WTC11 (cell line): ENCODE measurements around the gene GYS1. TPM values are rescaled to one million over a fixed set of nuclear protein-coding genes. Genes with fewer than 3 reads are reported as not detected.
"Not testable (repeated sequence)": the region's sequence is repeated elsewhere in the genome, so short reads cannot be mapped to it uniquely, and the experiment has no call there.

Source experiments
- ATAC-seq: fragments of 200-7000 bp; cut with Tn5 transposase; 2 replicates; pipeline ENCODE4 v1.10.0; 2021; ENCODE audit warnings: mild to moderate bottlenecking, moderate library complexity
- CTCF ChIA-PET: fragments of 300-600 bp; sonication (Branson Sonifier 250); formaldehyde crosslinking; loops from one replicate; lab custom pipeline; 2021; ENCODE audit warnings: antibody characterized with exemption; lab: Charles Lee
- POLR2A ChIA-PET: fragments of 350-600 bp; sonication (Branson Sonifier 250); formaldehyde crosslinking; loops from one replicate; lab custom pipeline; 2021; ENCODE audit warnings: antibody characterized with exemption; lab: Charles Lee
- DNase-seq: peaks from one replicate; pipeline ENCODE4 v3.0.0; 2021; ENCODE audit warnings: low spot score
- H3K27ac Mint-ChIP-seq: 2 replicates; pipeline ENCODE4 v1.8.0; 2021; ENCODE audit warnings: mixed read lengths
- H3K27me3 Mint-ChIP-seq: 2 replicates; pipeline ENCODE4 v1.8.0; 2021; ENCODE audit warnings: low read depth, mild to moderate bottlenecking, moderate library complexity, mixed read lengths
- H3K36me3 Mint-ChIP-seq: 2 replicates; pipeline ENCODE4 v1.8.0; 2021; ENCODE audit warnings: mixed read lengths
- H3K4me1 Mint-ChIP-seq: 2 replicates; pipeline ENCODE4 v1.8.0; 2022; ENCODE audit warnings: mixed read lengths
- H3K4me3 Mint-ChIP-seq: 2 replicates; pipeline ENCODE4 v1.8.0; 2021; ENCODE audit warnings: mild to moderate bottlenecking, moderate library complexity, mixed read lengths
- H3K9me3 Mint-ChIP-seq: 2 replicates; pipeline ENCODE4 v1.8.0; 2021; ENCODE audit warnings: mixed read lengths
- ARID4B ChIP-seq: sonication (generic); formaldehyde crosslinking; IDR thresholded peaks from 2 replicates; pipeline ENCODE4 v1.8.0; 2023; ENCODE audit warnings: missing genetic modification reagents, mild to moderate bottlenecking, borderline replicate concordance
- ATF1 ChIP-seq: sonication (generic); formaldehyde crosslinking; IDR thresholded peaks from 2 replicates; pipeline ENCODE4 v1.8.1; 2023; ENCODE audit warnings: mild to moderate bottlenecking, moderate library complexity, missing genetic modification reagents
- CREM ChIP-seq: sonication (generic); formaldehyde crosslinking; IDR thresholded peaks from 2 replicates; pipeline ENCODE4 v1.8.1; 2022; ENCODE audit warnings: mild to moderate bottlenecking, missing genetic modification reagents, moderate library complexity
- E2F1 ChIP-seq: sonication (generic); formaldehyde crosslinking; IDR thresholded peaks from 2 replicates; pipeline ENCODE4 v1.8.0; 2022; ENCODE audit warnings: mild to moderate bottlenecking, missing genetic modification reagents
- GTF2I ChIP-seq: fragments of 250-450 bp; sonication (Bioruptor Pico); conservative IDR thresholded peaks from 2 replicates; pipeline ENCODE4 v1.4.0; 2021; ENCODE audit warnings: mild to moderate bottlenecking
- HMGXB4 ChIP-seq: sonication (generic); formaldehyde crosslinking; IDR thresholded peaks from 2 replicates; pipeline ENCODE4 v1.8.1; 2023; ENCODE audit warnings: mild to moderate bottlenecking, moderate library complexity, missing genetic modification reagents
- JAZF1 ChIP-seq: fragments of 250-450 bp; sonication (Bioruptor Pico); IDR thresholded peaks from 2 replicates; pipeline ENCODE4 v1.9.0; 2021; ENCODE audit warnings: moderate library complexity, mild to moderate bottlenecking, inconsistent platforms
- MAX ChIP-seq: sonication (generic); formaldehyde crosslinking; IDR thresholded peaks from 2 replicates; pipeline ENCODE4 v1.8.0; 2022; ENCODE audit warnings: mild to moderate bottlenecking, missing genetic modification reagents
- MLX ChIP-seq: sonication (generic); formaldehyde crosslinking; IDR thresholded peaks from 2 replicates; pipeline ENCODE4 v1.8.1; 2023; ENCODE audit warnings: mild to moderate bottlenecking, missing genetic modification reagents, moderate library complexity
- MXD4 ChIP-seq: fragments of 250-450 bp; sonication (Bioruptor Pico); IDR thresholded peaks from 2 replicates; pipeline ENCODE4 v1.8.0; 2021; ENCODE audit warnings: mild to moderate bottlenecking, moderate library complexity, borderline replicate concordance
- NFE2L1 ChIP-seq: sonication (generic); formaldehyde crosslinking; IDR thresholded peaks from 2 replicates; pipeline ENCODE4 v1.8.1; 2023; ENCODE audit warnings: missing genetic modification reagents
- PREB ChIP-seq: sonication (generic); formaldehyde crosslinking; IDR thresholded peaks from 2 replicates; pipeline ENCODE4 v1.8.1; 2022; ENCODE audit warnings: mild to moderate bottlenecking, missing genetic modification reagents, moderate library complexity, borderline replicate concordance
- PRRX2 ChIP-seq: fragments of 250-450 bp; sonication (Bioruptor Pico); IDR thresholded peaks from 2 replicates; pipeline ENCODE4 v1.8.0; 2021; ENCODE audit warnings: mild to moderate bottlenecking
- RORB ChIP-seq: fragments of 250-450 bp; sonication (Bioruptor Pico); IDR thresholded peaks from 2 replicates; pipeline ENCODE4 v1.9.0; 2021; ENCODE audit warnings: mild to moderate bottlenecking
- SMAD4 ChIP-seq: sonication (generic); formaldehyde crosslinking; IDR thresholded peaks from 2 replicates; pipeline ENCODE4 v1.8.0; 2022; ENCODE audit warnings: mild to moderate bottlenecking, missing genetic modification reagents
- TCF7 ChIP-seq: sonication (generic); formaldehyde crosslinking; IDR thresholded peaks from 2 replicates; pipeline ENCODE4 v1.8.0; 2022; ENCODE audit warnings: mild to moderate bottlenecking, low read depth, missing genetic modification reagents, moderate library complexity
- ZBTB43 ChIP-seq: sonication (generic); formaldehyde crosslinking; IDR thresholded peaks from 2 replicates; pipeline ENCODE4 v1.8.1; 2023; ENCODE audit warnings: mild to moderate bottlenecking, missing genetic modification reagents
- ZNF396 ChIP-seq: fragments of 250-450 bp; sonication (Bioruptor Pico); IDR thresholded peaks from 2 replicates; pipeline ENCODE4 v1.8.0; 2021; ENCODE audit warnings: mild to moderate bottlenecking, moderate library complexity, borderline replicate concordance
- ZNF423 ChIP-seq: fragments of 250-450 bp; sonication (Bioruptor Pico); IDR thresholded peaks from 2 replicates; pipeline ENCODE4 v2.1.2; 2022; ENCODE audit warnings: mild to moderate bottlenecking, moderate library complexity
- ZSCAN18 ChIP-seq: fragments of 250-450 bp; sonication (Bioruptor Pico); IDR thresholded peaks from 2 replicates; pipeline ENCODE4 v2.1.2; 2022; ENCODE audit warnings: mild to moderate bottlenecking, moderate library complexity
- total RNA-seq: library from RNA; stranded (reverse); gene quantifications from 3 replicates; pipeline ENCODE4 v1.2.3, GENCODE V29; 2021

The GYS1 gene
- total RNA-seq, 1 experiment from 2014 or later: 52.0 TPM

GRCh38 chr19:49025088-49025487 is 32.0 kb upstream of the GYS1 start:
- CTCF ChIA-PET, H3K9me3 Mint-ChIP-seq, H3K4me1 Mint-ChIP-seq, H3K36me3 Mint-ChIP-seq, H3K4me3 Mint-ChIP-seq, H3K27ac Mint-ChIP-seq, DNase-seq, POLR2A ChIA-PET, ATAC-seq: not testable (repeated sequence)
- H3K27me3 Mint-ChIP-seq: peaks cover 45% of the 10 kb centered on the region

GRCh38 chr19:49024233-49024632 is 31.1 kb upstream of the GYS1 start, which contains the start of gene CGB3:
CGB3 (minus strand) TSS chr19:49024333; CDS start chr19:49023971, 362 bp downstream.
- H3K4me3 Mint-ChIP-seq, CTCF ChIA-PET, ATAC-seq, H3K9me3 Mint-ChIP-seq, H3K27ac Mint-ChIP-seq, H3K36me3 Mint-ChIP-seq, DNase-seq, POLR2A ChIA-PET: not testable (repeated sequence)
- H3K27me3 Mint-ChIP-seq: peaks cover 44% of the 10 kb centered on the region
- peaks cover 14% of the 10 kb centered on the region for H3K4me1 Mint-ChIP-seq

GRCh38 chr19:49022116-49022515 is 29.0 kb upstream of the GYS1 start:
- no peak for DNase-seq
- CTCF ChIA-PET: interaction anchor here (1.3 to 6.5 kb wide), 4 partner anchors 9 to 29 kb away, joined by 4 to 78 read pairs (median 42); partner anchors contain the start of genes GYS1 and RUVBL2
- Mint-ChIP-seq H3K36me3 (no peaks in the 10 kb centered on the region), H3K27ac (no peak overlapping the region), H3K4me1 (peaks cover 23% of the 10 kb centered on the region), H3K4me3 (no peak overlapping the region), H3K27me3 (peaks cover 55% of the 10 kb centered on the region), H3K9me3 (no peaks in the 10 kb centered on the region)
- no peak for ATAC-seq
- POLR2A ChIA-PET: no interaction called here
- TF ChIP-seq ZNF423 (CRISPR knock-in tag) (no peak), E2F1 (CRISPR knock-in tag) (no peak), MAX (no peak), MLX (CRISPR knock-in tag) (no peak), GTF2I (CRISPR knock-in tag) (no peak), RORB (CRISPR knock-in tag) (no peak), ATF1 (CRISPR knock-in tag) (no peak), JAZF1 (CRISPR knock-in tag) (no peak), HMGXB4 (CRISPR knock-in tag) (no peak), CREM (CRISPR knock-in tag) (no peak), PRRX2 (CRISPR knock-in tag) (no peak), SMAD4 (CRISPR knock-in tag) (no peak), ZNF396 (no peak), PREB (CRISPR knock-in tag) (no peak), ARID4B (CRISPR knock-in tag) (no peak), MXD4 (CRISPR knock-in tag) (no peak), ZBTB43 (no peak), NFE2L1 (CRISPR knock-in tag) (no peak), ZSCAN18 (CRISPR knock-in tag) (no peak), TCF7 (CRISPR knock-in tag) (no peak)
